ENCODE measurements around the gene TNFRSF19.

- TF ChIP-seq CTCF (conservative IDR thresholded peaks at IDR 0.05; ENCODE audit: low read length): no peak
- TF ChIP-seq EZH2phosphoT487 (IDR thresholded peaks at IDR 0.05; ENCODE audit: borderline replicate concordance, low read depth, low read length): no peak
These were observed 13.3 kb downstream of the TNFRSF19 start for GRCh38 chr13:23583491-23583890.

All from OCI-LY7 (cell line).